GM04504 (cell line): Measurements from ENCODE around the gene COTL1.

Experiments used
- DNase-seq: peaks from one replicate; pipeline ENCODE4 v3.0.0-alpha.2; 2012; ENCODE audit warnings: low read depth

COTL1 gene

GRCh38 chr16:84614073-84614459, 3.8 kb downstream of the COTL1 start:
- no peak for DNase-seq

DNA sequence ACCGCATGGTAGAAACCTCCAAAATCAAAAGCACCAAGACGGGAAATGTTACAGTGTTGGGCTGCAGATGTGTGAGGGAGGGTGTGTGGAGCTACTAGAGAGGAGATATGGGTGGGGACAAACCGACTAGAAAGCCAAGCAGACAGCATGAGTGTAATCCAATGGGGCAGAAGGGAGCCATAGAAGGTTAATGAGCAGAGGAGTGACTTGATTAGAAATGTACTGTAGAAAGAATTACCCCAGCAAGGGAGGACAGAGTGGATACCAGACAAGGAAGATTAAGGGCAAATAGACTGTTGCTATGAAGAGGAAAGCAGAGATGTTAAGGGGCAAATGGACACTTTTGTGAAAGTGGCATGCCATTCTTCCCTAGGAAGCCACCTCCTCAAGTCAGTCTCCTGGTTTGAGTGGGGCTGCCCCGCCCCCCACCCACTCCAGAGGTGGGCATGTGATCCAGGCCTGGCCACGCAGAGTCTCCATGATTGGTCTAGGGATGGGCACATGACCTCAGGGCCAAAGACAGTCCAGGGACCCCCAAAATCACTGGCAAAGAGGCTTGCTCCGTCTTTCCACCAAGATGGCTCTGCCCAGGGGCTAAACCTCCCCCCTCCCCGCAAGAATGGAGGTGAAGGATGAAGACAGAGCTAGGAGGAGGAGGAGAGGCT, 4.3 kb downstream of the COTL1 start:
- no peak for DNase-seq

- no peak for DNase-seq
Observed at GRCh38 chr16:84612686-84613085, 5.2 kb downstream of the COTL1 start.

DNA sequence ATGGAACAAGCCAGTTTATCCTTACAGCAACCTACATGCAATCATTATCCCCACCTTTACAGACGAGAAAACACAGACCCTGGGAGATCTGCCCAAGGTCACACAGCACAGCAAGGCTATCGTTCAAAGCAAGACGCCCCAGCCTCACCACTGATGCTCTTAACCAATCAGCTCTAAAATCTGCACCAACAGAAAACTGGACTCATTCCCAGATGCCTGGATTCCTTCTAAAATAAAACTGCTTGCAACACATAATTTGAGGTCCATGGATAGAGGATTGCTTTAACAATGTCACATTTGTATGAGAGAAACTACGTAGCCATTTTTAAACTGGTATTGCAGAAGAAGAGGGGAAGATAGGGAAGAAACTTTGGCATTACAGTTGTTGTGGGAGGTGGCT, 6.8 kb downstream of the COTL1 start:
- DNase-seq = no peak

- no peak for DNase-seq
Observed at GRCh38 chr16:84610376-84610775, 7.5 kb downstream of the COTL1 start.

- DNase-seq = no peak
Observed at GRCh38 chr16:84609563-84610177, 8.2 kb downstream of the COTL1 start.

GRCh38 chr16:84608282-84608681, 9.6 kb downstream of the COTL1 start:
- no peak for DNase-seq

- DNase-seq = no peak
Observed at GRCh38 chr16:84607694-84608093, 10.2 kb downstream of the COTL1 start.

DNA sequence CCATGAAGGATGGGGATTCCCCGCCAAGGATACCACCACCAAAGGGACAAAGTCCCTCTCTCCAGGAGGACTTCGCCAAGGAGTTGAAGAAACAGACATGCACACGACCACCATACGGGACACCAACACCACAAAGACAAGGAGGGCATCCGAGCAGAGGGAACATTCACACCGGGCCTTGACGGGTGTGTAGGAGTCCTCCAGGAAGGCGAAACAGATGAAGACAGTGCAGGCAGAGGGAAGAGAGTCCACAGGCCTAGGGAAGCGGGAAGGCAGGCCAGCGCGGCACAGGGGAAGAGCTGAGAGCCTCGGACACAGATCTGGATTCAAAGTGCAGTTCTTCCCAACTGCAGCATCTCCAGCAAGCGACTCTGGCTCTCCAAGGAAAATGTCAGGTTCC, 10.8 kb downstream of the COTL1 start:
- DNase-seq = no peak

DNA sequence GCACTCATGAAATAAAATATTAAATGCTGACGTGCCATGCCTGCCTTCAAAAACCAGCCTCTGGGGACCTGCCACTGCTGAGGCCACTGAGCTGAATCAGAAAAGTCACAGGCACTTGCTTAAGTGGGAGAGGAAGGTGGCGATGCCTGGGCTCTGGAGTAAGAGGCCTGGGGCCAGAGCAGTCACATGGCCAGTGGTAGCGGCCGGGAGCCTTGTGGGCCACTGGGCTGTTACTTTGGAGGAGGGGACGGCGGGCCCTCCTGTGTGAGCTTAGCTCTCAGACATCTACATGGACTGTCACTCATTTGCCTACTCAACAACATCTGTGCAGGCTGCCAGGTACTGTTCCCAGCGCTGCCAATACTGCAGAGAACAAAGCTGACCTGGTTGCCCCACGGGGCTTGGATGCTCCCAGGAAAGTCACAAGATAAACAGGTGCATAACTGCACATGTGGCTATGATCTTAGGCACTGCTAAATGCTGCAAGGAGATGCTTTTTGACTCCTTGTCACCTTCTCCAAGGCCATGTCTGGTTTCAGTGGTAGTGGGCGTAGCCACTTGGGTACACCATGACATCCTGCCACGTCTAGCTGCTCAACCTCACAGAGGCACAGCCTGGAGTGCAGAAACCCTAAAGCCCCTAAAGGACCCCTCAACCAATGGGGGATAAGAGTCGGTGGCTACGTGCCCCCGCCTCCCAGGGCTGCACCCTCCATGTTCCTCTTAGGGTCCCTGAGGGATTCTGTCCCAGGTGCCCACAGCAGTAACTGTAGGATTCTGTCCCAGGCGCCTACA, 11.6 kb downstream of the COTL1 start:
- DNase-seq = no peak

- DNase-seq = no peak
Observed at GRCh38 chr16:84605339-84605848, 12.5 kb downstream of the COTL1 start.

DNA sequence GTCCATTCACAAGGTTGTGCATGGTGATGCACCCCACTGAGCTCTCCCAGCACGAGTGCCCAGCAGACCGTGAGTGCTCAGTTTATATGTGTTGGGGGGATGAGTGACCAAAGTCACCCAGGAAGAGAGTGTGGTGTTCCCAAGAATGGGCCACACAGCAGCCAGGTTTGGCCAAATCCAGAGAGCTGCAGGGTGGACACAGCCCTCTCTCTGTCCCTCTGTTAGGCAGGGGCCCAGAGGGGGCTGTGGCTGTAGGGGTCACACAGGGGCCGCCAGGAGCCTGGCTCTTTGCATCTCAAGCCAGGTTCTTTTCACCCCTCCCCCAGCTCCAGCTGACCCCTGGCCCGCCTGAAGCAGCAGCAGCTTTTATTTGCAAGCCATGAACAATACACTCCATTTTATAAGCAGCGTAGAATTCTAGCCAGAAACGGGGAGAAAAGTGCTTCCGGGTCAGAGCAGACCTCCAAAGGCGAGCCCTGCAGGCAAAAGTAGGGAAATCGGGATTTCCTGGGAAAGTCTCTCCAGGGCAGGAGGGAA, 13.3 kb downstream of the COTL1 start:
- DNase-seq = no peak

DNA sequence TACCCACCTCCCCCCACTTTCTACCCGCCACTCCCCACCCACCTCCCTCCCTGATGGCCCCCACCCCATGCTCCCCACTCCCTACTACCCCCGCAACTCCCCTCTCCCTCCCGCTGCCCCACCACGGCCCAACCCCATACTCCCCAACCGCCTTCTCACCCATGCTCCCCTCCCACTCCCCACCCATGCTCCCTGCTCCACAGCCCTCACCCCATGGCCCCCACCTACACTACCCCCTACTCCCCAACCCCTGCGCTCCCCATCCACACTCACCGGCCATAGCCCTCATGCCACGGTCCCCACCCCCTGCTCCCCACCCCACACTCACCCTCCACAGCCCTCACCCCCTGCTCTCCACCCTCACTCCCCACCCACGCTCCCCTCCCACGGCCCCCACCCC, 13.9 kb downstream of the COTL1 start:
- DNase-seq = no peak

- peak; percentile 97 for DNase-seq
Observed at GRCh38 chr16:84603140-84603816, 14.6 kb downstream of the COTL1 start.

DNA sequence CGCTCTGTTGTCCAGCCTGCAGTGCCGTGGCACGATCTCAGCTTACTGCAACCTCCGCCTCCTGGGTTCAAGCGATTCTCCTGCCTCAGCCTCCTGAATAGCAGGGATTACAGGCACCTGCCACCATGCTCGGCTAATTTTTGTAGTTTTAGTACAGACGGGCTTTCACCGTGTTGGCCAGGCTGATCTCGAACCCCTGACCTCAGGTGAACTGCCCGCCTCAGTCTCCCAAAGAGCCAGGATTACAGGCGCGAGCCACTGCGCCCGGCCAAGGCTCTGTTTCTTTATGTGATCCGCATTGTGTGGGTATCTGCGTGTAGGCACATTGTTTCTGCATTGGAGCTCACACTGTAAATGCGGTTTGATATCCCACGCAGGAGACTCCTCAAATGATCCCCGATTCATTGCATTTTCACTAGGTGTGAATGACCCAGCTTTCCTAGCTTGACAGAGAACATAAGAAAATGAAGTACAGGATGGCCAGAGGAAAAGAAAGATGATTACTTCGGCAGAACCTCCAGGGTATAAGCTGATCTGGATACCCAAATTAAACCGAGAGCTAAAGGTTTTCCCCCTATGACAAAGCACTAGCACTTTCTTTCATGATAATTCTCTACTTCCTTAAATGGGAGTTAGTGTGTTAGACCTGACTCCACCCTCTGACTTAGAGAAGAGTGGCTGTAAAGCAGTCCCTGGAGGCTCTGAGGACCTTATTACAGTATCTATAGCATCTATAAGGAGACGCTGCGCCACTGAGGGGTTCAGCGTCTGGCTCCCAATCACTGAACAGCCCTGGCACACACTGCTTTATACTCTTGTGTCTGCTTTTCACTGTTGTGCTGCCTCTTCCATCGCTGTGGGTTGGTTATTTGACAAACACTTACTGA, 17.3 kb downstream of the COTL1 start:
- no peak for DNase-seq

DNA sequence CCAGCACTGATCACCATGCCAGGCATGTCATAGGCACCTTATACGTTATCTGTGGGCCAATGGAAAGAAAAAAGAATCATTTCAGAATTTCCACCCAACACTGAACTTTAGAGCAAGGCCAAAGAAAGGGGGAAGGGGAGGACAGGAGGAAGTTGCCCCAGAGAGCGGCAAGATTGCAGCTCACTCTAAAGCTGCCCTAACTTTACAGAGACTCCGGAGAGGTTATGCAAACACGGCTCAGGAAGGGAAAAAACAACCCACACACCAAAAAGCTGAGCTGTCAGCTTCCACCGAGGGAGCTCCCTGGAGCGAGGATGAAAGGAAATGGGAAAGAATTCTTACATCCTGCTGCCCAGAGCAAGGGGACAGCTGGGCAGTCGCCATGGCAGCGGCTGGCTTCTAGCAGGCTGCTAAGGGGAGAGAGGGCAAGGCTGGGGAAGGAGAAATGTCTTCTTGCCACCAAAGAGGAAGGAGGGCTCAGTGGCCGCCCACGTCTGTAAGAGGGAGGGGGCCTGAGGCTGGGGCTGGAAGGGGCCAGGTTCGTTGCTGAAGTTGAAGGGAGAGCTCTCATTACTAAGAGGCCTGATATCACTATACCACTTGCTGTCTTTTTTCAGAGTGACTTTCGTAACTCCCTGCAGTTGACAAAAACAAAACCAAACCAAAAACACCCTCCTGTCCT, 18.2 kb downstream of the COTL1 start:
- peak; percentile 52 for DNase-seq

- DNase-seq = no peak
Observed at GRCh38 chr16:84598360-84598759, 19.5 kb downstream of the COTL1 start.

DNA sequence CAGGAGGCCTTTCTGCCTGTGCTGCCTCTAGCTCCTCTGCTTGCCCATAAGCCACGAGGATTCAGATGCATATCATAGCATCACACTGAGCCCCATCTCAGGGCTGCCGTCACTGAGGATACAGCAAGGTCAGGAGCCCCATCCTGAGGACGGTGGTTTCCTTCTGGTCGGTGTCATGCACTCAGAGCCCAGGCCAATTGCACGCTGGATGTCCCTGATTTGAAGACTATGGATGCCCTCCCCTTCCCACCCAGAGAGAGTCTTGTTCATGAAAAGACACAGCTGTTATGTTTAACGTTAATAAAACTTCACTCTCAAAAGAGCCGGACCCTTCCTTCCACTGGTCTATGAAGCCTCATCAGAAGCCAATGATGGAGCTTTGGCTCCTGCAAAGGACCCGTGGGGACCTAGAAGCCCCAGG, 19.9 kb downstream of the COTL1 start:
- DNase-seq = no peak

- DNase-seq = no peak
Observed at GRCh38 chr16:84597528-84597896, 20.4 kb downstream of the COTL1 start.

DNA sequence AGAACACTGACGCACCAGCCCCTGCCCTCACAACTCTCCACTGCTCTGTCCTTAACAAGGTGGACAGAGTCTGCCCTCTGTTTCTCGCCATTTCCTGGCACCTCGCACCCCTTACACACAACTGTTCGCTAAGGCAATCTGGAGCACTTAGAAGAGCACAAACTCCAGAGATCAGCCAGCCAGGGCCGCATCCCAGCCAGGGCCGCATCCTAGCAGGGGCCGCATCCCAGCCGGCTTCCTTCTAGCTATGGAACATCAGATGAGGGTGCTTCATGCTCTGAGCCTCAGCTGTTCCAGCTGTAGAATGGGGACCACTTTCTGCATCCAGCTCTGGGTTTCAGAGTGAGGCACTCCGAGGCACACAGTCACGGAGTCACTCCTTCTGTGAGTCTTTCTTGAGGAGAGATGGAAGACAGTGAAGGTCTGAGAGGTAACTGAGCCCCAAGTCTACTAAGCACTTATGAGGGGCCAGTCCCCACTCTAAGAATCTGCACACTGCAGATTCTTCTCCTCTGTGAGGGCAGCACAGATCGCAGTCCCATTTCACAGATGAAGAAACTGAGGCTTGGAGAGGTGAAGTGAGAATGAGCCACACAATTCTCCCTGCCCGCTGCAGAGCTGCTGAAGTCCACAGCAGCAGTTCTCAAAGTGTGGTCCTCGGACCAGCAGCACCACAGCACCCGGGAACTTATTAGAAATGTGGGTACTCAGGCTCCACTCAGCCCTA, 20.9 kb downstream of the COTL1 start:
- DNase-seq = no peak
